ENCODE measurements around the gene PRKCE. TPM values are rescaled to one million over a fixed set of nuclear protein-coding genes. Genes with fewer than 3 reads are reported as not detected.

Gene PRKCE
- total RNA-seq, 1 donor from 2014 or later: 18.4 TPM

DNA sequence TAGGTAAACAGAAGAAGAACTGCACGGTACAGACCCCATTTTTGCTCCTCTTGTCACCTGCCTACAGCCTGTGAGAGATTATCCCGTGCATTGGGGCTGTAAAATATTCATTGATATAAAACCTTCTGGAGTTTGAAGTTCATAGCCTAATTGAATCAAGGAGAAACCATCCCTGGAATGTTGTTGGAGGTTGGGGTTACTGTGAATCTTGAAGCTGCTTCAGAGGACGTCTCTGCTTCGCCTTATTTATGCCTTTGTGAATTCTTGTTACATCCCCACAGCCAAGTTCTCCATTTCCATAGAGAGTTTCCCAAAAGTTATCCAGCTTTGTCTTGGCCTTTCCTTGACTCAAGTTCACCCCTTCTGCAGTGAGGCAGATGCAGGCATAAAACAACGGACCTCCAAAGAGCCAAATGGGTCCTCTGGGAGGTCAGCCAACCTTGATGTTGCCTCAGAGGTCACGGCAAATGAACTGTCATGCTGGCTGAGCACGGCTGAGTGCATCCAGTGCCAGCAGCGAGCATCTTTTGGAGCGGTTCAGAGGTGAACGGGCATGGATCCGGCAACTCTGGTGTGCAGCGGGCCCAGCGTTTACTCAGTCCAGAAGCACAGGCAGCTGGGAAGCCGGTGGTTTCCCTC, 317.6 kb downstream of the PRKCE start:
- no peak overlapping the region for H3K4me3 Mint-ChIP-seq
- H3K9me3 Mint-ChIP-seq: no peaks in the 10 kb centered on the region
- H3K36me3 Mint-ChIP-seq: no peaks in the 10 kb centered on the region
- no peaks in the 10 kb centered on the region for H3K27me3 Mint-ChIP-seq (ENCODE audit: low read depth)
- TF ChIP-seq, protein P1, sequence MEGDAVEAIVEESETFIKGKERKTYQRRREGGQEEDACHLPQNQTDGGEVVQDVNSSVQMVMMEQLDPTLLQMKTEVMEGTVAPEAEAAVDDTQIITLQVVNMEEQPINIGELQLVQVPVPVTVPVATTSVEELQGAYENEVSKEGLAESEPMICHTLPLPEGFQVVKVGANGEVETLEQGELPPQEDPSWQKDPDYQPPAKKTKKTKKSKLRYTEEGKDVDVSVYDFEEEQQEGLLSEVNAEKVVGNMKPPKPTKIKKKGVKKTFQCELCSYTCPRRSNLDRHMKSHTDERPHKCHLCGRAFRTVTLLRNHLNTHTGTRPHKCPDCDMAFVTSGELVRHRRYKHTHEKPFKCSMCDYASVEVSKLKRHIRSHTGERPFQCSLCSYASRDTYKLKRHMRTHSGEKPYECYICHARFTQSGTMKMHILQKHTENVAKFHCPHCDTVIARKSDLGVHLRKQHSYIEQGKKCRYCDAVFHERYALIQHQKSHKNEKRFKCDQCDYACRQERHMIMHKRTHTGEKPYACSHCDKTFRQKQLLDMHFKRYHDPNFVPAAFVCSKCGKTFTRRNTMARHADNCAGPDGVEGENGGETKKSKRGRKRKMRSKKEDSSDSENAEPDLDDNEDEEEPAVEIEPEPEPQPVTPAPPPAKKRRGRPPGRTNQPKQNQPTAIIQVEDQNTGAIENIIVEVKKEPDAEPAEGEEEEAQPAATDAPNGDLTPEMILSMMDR (IDR thresholded peaks at IDR 0.05; ENCODE audit: unreplicated experiment): no peak
- peaks cover 16% of the 10 kb centered on the region for H3K4me1 Mint-ChIP-seq
- no peak overlapping the region for H3K27ac Mint-ChIP-seq
- no peak for DNase-seq (ENCODE audit: low spot score in 2 of 2, unreplicated experiment in 2 of 2)

DNA sequence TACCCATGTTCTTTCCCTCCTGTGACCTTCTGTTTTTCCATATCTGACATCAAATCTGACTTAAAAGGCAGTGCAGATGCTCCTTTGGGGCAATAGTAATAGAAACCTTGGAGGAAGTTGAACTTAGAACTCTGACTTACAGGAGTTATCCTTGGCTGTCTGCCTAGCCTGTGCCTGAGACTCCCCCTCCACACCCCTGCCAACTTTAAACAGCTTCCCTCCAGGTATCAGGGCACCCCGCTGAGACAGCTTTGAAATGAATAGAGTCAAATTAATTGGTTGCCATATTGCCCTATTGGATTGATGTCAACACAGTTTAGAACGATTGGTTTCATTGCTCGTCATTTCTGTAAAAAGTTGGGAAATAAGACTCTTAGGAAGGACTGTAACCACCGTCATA, 322.0 kb downstream of the PRKCE start:
- Mint-ChIP-seq H3K27me3 (ENCODE audit: low read depth) (no peaks in the 10 kb centered on the region), H3K4me1 (peaks cover 6% of the 10 kb centered on the region), H3K27ac (no peak overlapping the region), H3K4me3 (no peak overlapping the region), H3K36me3 (no peaks in the 10 kb centered on the region), H3K9me3 (no peaks in the 10 kb centered on the region)
- no peak for DNase-seq (ENCODE audit: low spot score in 2 of 2, unreplicated experiment in 2 of 2)
- TF ChIP-seq, protein P1 (IDR thresholded peaks at IDR 0.05; ENCODE audit: unreplicated experiment): no peak

DNA sequence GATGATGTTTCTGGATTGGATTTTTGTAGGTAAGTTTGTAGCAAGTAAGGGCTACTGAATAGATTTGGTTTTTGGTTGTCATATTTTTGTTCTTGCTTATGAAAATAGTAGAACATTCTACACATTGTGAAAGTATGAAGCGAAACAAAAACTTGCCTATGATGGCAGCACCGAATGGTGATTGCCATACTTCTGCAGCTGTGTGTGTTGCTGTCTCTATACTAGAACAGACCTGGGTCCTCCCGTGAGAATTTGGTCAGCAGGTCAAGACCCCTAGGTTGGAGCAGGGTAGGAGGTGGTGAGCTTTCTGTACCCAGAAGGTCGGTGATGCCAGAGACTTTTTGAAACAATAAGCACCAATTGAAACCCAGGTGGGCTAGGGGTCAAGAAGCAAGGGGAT, 322.6 kb downstream of the PRKCE start:
- Mint-ChIP-seq H3K27me3 (ENCODE audit: low read depth) (no peaks in the 10 kb centered on the region), H3K4me3 (no peak overlapping the region), H3K36me3 (no peaks in the 10 kb centered on the region), H3K9me3 (no peaks in the 10 kb centered on the region), H3K4me1 (peaks cover 3% of the 10 kb centered on the region), H3K27ac (no peak overlapping the region)
- DNase-seq (ENCODE audit: low spot score in 2 of 2, unreplicated experiment in 2 of 2): no peak
- TF ChIP-seq, protein P1 (IDR thresholded peaks at IDR 0.05; ENCODE audit: unreplicated experiment): no peak

DNA sequence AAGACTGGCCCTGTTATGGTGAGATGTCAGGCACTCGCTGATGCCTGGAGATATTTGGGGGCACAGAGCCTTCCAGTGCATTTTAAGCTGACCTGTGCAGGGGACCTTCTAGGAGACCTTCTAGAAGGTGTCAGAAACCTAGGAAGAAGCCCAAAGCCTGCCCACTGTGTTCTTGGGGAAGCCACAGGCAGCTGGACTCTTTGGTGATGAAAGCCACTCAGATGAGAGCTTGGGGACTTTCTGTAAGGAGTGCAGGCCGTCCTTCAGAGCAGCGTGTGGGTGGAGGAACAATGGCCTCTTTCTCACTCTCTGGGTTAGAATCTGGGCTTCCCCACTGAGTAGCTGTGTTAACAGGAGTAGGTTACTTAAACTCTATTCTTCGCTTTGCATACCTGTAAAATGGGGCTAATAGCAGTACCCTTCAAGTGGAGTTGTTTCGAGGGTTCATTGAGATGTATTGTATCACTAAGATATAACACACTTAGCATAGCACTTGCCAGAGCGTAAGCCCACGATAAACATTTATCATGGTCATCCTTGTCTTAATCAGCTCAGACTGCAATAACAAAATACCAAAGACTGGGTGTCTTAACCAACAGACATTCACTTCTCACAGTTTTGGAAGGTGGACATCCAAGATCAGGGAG, 323.4 kb downstream of the PRKCE start:
- Mint-ChIP-seq H3K27me3 (ENCODE audit: low read depth) (no peaks in the 10 kb centered on the region), H3K4me3 (no peak overlapping the region), H3K36me3 (no peaks in the 10 kb centered on the region), H3K4me1 (no peaks in the 10 kb centered on the region), H3K27ac (no peak overlapping the region), H3K9me3 (no peaks in the 10 kb centered on the region)
- no peak for DNase-seq (ENCODE audit: low spot score in 2 of 2, unreplicated experiment in 2 of 2)
- TF ChIP-seq, protein P1 (IDR thresholded peaks at IDR 0.05; ENCODE audit: unreplicated experiment): no peak

DNA sequence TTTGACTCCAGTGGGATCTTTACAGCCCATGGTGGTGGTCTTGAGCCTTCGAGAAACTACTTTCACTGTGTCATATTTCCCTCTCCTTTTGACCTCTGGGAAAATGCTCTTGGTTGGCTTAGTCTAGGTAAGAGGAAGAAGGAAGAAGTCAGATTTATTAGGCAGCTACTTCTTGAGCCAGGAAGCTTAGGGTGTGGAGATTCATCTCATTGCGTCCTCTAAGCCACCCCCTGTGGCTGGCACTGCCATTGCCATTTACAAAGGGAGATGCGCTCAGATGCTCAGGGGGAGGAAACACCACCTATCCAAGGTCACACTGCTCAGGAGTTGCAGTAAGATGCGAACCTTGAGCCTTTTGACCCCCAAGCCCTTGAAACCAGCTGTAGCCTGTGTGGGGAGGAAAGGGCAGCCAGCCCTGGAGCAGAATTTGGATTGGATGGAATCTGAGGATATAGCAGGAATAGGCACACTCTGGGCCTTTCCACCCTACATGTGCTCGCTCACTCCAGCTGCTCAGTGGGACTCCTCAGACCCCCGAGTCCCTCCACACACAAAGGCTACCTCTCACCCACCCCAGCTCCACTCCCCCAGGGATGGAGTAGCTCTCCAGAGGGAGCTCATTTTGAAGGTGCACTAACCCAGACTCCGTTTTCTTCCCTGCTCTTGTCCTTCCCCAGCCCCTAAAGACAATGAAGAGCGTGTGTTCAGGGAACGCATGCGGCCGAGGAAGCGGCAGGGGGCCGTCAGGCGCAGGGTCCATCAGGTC, 324.5 kb downstream of the PRKCE start:
- H3K36me3 Mint-ChIP-seq: no peaks in the 10 kb centered on the region
- TF ChIP-seq, protein P1 (IDR thresholded peaks at IDR 0.05; ENCODE audit: unreplicated experiment): no peak
- DNase-seq (ENCODE audit: low spot score in 2 of 2, unreplicated experiment in 2 of 2): no peak
- no peaks in the 10 kb centered on the region for H3K9me3 Mint-ChIP-seq
- no peaks in the 10 kb centered on the region for H3K4me1 Mint-ChIP-seq
- H3K27ac Mint-ChIP-seq: no peak overlapping the region
- no peak overlapping the region for H3K4me3 Mint-ChIP-seq
- H3K27me3 Mint-ChIP-seq (ENCODE audit: low read depth): no peaks in the 10 kb centered on the region

Measured in mesothelial cell of epicardium (in vitro differentiated cells).